ENCODE measurements around the gene EBF3. TPM values are rescaled to one million over a fixed set of nuclear protein-coding genes. Genes with fewer than 3 reads are reported as not detected.

EBF3 gene
- total and polyA plus RNA-seq, 2 experiments from 2014 or later: 0.27 to 0.49 TPM

DNA sequence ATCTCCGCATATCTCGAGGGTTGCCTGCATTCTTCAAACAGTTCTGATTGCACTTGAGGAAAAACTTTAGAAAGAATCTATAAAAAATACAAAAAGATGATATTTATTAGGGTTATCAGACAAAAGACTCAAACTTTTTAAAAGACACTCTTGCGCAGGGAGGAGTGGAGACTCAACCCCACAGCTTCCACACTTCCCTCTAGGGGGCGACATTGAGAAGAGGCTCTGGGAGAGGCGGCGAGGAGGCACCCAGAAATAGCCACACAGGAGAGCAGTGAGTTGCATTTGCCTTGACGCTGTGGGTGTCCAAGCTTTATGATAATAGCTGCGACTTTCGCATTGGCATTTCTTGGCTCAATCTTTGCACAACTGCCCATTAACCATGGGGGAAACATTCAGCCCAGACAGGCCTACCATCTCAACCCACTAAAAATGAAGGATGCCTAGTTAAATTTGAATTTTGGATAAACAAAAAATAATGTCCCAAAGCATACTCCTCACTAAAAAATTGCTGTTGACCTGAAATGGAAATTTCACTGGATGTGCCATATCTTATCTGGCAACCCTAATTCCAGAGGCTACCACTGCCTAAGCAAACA, 86.2 kb downstream of the EBF3 start:
- no peaks in the 10 kb centered on the region for H3K36me3 ChIP-seq (ENCODE audit: insufficient read depth)
- peaks cover 6% of the 10 kb centered on the region for H3K27me3 Mint-ChIP-seq (ENCODE audit: insufficient read depth, low read depth, poor library complexity)
- H3K27me3 ChIP-seq (ENCODE audit: insufficient read depth): no peaks in the 10 kb centered on the region
- peak; percentile 83 to 85 for TF ChIP-seq CTCF (conservative IDR thresholded peaks at IDR 0.05; ENCODE audit: low read depth in 2 of 2)
- TF ChIP-seq JUNB (IDR thresholded peaks at IDR 0.05; ENCODE audit: unreplicated experiment): no peak
- no peak overlapping the region for H3K4me3 Mint-ChIP-seq
- H3K4me1 ChIP-seq (ENCODE audit: insufficient read depth): no peaks in the 10 kb centered on the region
- H3K79me2 ChIP-seq (replicated peaks; ENCODE audit: insufficient read depth): no peaks in the 10 kb centered on the region
- H3K27ac ChIP-seq (ENCODE audit: low read depth): no peak overlapping the region
- H3K36me3 Mint-ChIP-seq (ENCODE audit: low read depth): no peaks in the 10 kb centered on the region; the same call in 2 of the 3 replicates
- H3K4me3 ChIP-seq: no peak overlapping the region
- no peak overlapping the region for H2AFZ ChIP-seq
- DNase-seq (ENCODE audit: low spot score) (peak; percentile 75), ATAC-seq (peak; percentile 93)
- H3K4me1 Mint-ChIP-seq: peaks cover 10% of the 10 kb centered on the region
- no peak overlapping the region for H3K27ac Mint-ChIP-seq
- no peaks in the 10 kb centered on the region for H3F3A ChIP-seq (replicated peaks; ENCODE audit: low read depth)
- H3K4me2 ChIP-seq: no peak overlapping the region
- no peaks in the 10 kb centered on the region for H4K20me1 ChIP-seq (replicated peaks; ENCODE audit: insufficient read depth)
- no peaks in the 10 kb centered on the region for H3K9me3 Mint-ChIP-seq
- no peaks in the 10 kb centered on the region for H3K9me2 ChIP-seq (ENCODE audit: insufficient read depth)

- Mint-ChIP-seq H3K4me3 (no peak overlapping the region), H3K36me3 (ENCODE audit: low read depth) (no peaks in the 10 kb centered on the region; the same call in 2 of the 3 replicates), H3K27me3 (ENCODE audit: insufficient read depth, low read depth, poor library complexity) (peaks cover 4% of the 10 kb centered on the region), H3K4me1 (peaks cover 9% of the 10 kb centered on the region), H3K9me3 (no peaks in the 10 kb centered on the region), H3K27ac (no peak overlapping the region)
- no peak overlapping the region for H3K4me2 ChIP-seq
- H3K9me2 ChIP-seq (ENCODE audit: insufficient read depth): no peaks in the 10 kb centered on the region
- no peak for TF ChIP-seq EZH2 (IDR thresholded peaks at IDR 0.05; ENCODE audit: low read depth, unreplicated experiment)
- H3K4me3 ChIP-seq: no peak overlapping the region
- no peaks in the 10 kb centered on the region for H3K4me1 ChIP-seq (ENCODE audit: insufficient read depth)
- H3K27me3 ChIP-seq (ENCODE audit: insufficient read depth): no peaks in the 10 kb centered on the region
- DNase-seq (ENCODE audit: low spot score) (no peak), ATAC-seq (no peak)
- H3K36me3 ChIP-seq (ENCODE audit: insufficient read depth): no peaks in the 10 kb centered on the region
- no peaks in the 10 kb centered on the region for H3F3A ChIP-seq (replicated peaks; ENCODE audit: low read depth)
- H3K27ac ChIP-seq (ENCODE audit: low read depth): no peak overlapping the region
- no peaks in the 10 kb centered on the region for H3K79me2 ChIP-seq (replicated peaks; ENCODE audit: insufficient read depth)
- H2AFZ ChIP-seq: no peak overlapping the region
- no peaks in the 10 kb centered on the region for H4K20me1 ChIP-seq (replicated peaks; ENCODE audit: insufficient read depth)
Observed at GRCh38 chr10:129876838-129877237, 87.2 kb downstream of the EBF3 start.

- no peaks in the 10 kb centered on the region for H3K79me2 ChIP-seq (replicated peaks; ENCODE audit: insufficient read depth)
- no peaks in the 10 kb centered on the region for H3K27me3 ChIP-seq (ENCODE audit: insufficient read depth)
- H3K4me3 ChIP-seq: no peak overlapping the region
- H3K36me3 Mint-ChIP-seq (ENCODE audit: low read depth): no peaks in the 10 kb centered on the region; the same call in 2 of the 3 replicates
- 0 out of 2 replicates have a peak overlapping the region, but pooled peaks have one; percentile 90 for H2AFZ ChIP-seq
- H3K4me2 ChIP-seq: no peak overlapping the region
- H3K9me3 Mint-ChIP-seq: no peaks in the 10 kb centered on the region
- H3K9me2 ChIP-seq (ENCODE audit: insufficient read depth): no peaks in the 10 kb centered on the region
- H3K4me1 ChIP-seq (ENCODE audit: insufficient read depth): peaks cover 6% of the 10 kb centered on the region; the same call in 1 of the 2 replicates
- peaks cover 6% of the 10 kb centered on the region for H3K27me3 Mint-ChIP-seq (ENCODE audit: insufficient read depth, low read depth, poor library complexity)
- H3F3A ChIP-seq (replicated peaks; ENCODE audit: low read depth): no peaks in the 10 kb centered on the region
- H3K27ac Mint-ChIP-seq: no peak overlapping the region
- no peaks in the 10 kb centered on the region for H4K20me1 ChIP-seq (replicated peaks; ENCODE audit: insufficient read depth)
- H3K4me1 Mint-ChIP-seq: peaks cover 15% of the 10 kb centered on the region
- DNase-seq (ENCODE audit: low spot score): no peak
- ATAC-seq: no peak
- H3K36me3 ChIP-seq (ENCODE audit: insufficient read depth): no peaks in the 10 kb centered on the region
- no peak overlapping the region for H3K27ac ChIP-seq (ENCODE audit: low read depth)
- no peak overlapping the region for H3K4me3 Mint-ChIP-seq
- TF ChIP-seq ZNF114 (CRISPR knock-in tag; IDR thresholded peaks at IDR 0.05) (no peak), CTCF (conservative IDR thresholded peaks at IDR 0.05; ENCODE audit: low read depth in 2 of 2) (no peak), ZNF331 (CRISPR knock-in tag; IDR thresholded peaks at IDR 0.05; ENCODE audit: low read depth) (no peak), CREB1 (CRISPR knock-in tag; IDR thresholded peaks at IDR 0.05; ENCODE audit: low read depth) (no peak), NANOG (IDR thresholded peaks at IDR 0.05; ENCODE audit: borderline replicate concordance) (no peak), POLR2AphosphoS5 (IDR thresholded peaks at IDR 0.05; ENCODE audit: low read depth) (no peak)
- TF ChIP-seq, protein P1, sequence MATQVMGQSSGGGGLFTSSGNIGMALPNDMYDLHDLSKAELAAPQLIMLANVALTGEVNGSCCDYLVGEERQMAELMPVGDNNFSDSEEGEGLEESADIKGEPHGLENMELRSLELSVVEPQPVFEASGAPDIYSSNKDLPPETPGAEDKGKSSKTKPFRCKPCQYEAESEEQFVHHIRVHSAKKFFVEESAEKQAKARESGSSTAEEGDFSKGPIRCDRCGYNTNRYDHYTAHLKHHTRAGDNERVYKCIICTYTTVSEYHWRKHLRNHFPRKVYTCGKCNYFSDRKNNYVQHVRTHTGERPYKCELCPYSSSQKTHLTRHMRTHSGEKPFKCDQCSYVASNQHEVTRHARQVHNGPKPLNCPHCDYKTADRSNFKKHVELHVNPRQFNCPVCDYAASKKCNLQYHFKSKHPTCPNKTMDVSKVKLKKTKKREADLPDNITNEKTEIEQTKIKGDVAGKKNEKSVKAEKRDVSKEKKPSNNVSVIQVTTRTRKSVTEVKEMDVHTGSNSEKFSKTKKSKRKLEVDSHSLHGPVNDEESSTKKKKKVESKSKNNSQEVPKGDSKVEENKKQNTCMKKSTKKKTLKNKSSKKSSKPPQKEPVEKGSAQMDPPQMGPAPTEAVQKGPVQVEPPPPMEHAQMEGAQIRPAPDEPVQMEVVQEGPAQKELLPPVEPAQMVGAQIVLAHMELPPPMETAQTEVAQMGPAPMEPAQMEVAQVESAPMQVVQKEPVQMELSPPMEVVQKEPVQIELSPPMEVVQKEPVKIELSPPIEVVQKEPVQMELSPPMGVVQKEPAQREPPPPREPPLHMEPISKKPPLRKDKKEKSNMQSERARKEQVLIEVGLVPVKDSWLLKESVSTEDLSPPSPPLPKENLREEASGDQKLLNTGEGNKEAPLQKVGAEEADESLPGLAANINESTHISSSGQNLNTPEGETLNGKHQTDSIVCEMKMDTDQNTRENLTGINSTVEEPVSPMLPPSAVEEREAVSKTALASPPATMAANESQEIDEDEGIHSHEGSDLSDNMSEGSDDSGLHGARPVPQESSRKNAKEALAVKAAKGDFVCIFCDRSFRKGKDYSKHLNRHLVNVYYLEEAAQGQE (IDR thresholded peaks at IDR 0.05; ENCODE audit: unreplicated experiment): no peak
Observed at GRCh38 chr10:129875993-129876726, 87.9 kb downstream of the EBF3 start.
